HG03378 (cell line): ENCODE results near the gene DCDC2C.

Experiments used
- ATAC-seq: cut with Tn5 transposase; IDR thresholded peaks from one replicate; pipeline ENCODE4 v1.9.1; 2021; ENCODE audit warnings: mild to moderate bottlenecking, moderate library complexity; ENCODE audit not compliant: unreplicated experiment

Gene DCDC2C

GRCh38 chr2:3876221-3876620, 172.8 kb downstream of the DCDC2C start:
- ATAC-seq: no peak

- ATAC-seq: no peak
Measured at GRCh38 chr2:3876685-3877084, 173.3 kb downstream of the DCDC2C start.

- no peak for ATAC-seq
Measured at GRCh38 chr2:3885629-3886628, 182.6 kb downstream of the DCDC2C start.

GRCh38 chr2:3895021-3895420, 191.6 kb downstream of the DCDC2C start:
- ATAC-seq: no peak
